HG03460 (cell line): ENCODE data around the gene GRHPR.
"Not testable (repeated sequence)": the region's sequence is repeated elsewhere in the genome, so short reads cannot be mapped to it uniquely, and the experiment has no call there.

ENCODE experiments used
- ATAC-seq: cut with Tn5 transposase; IDR thresholded peaks from one replicate; pipeline ENCODE4 v1.9.1; 2021; ENCODE audit not compliant: unreplicated experiment

Gene GRHPR

DNA sequence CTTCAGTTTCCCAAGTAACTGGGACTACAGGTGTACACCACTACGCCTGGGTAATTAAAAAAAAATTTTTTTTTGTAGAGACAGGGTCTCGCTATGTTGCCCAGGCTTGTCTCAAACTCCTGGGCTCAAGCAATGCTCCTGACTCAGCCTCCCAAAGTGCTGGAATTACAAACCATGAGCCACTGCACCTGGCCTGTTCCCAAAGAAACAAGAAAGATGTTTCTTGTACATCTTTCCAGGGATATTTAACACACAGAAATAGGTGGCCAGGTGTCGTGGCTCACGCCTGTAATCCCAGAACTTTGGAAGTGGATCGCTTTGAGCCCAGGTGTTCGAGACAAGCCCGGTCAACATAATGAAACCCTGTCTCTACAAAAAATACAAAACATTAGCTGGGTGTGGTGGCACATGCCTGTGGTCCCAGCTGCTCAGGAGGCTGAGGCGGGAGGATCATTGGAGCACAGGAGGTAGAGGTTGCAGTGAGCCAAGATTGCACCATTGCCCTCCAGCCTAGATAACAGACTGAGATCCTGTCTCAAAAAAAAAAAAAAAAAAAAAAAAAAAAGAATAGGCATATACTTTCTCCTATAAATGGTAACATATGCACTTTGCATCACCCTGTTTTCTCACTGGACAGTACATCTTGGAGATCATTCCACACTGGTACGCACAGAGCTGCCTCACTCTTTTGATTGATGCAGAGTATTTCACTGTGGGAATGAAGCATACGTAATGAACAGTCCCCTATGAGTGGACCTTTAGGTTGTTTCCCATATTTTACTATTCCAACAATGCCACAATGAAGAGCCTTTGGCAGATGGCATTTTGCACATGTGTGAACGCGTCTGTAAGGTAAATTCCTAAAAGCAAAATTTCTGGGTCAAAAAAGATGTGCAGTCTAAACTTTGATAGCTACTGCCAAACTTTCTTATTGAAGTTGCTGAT lies 2.0 kb upstream of the GRHPR start:
- ATAC-seq = no peak

GRCh38 chr9:37421914-37422288 lies 595 bp upstream of the GRHPR start:
- ATAC-seq = no peak

DNA sequence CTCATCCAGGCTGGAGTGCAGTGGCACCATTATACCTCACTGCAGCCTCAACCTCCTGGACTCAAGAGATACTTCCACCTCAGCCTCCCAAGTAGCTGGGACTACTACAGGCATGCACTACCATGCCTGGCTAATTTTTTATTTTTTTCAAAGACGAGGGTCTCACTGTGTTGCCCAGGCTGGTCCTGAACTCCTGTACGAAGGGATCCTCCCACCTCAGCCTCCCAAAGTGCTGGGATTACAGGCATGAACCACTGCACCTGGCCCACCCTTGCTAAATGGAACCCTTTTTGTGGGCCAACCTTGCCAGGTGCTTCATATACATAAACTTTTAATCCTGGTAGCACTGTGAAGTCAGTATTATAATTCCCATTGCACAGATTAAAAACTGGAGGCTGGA lies 1.0 kb downstream of the GRHPR start:
- ATAC-seq = no peak

DNA sequence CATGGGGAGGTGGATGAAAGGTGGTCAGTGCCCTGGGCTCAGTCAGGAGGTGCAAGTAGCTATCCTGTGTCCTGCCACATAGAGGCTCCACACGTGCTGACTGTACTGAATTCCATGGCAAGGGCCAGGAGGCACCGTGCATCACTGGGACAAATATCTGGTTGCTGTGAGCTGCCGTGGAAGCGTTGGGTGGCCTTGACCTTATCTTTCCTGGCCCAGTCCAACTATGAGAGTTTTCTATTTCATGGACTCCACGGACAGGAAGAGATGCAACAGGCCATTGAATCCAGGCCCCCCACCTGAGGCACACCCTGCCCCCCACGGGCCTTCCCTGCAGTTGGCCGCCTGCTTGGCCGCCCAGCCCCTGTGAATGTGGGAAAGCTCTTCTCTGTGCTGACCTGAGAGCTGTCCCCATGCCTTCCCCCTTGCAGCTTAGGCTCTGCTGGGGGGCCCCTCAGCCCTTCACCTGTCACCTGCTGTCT lies 1.7 kb downstream of the GRHPR start:
- no peak for ATAC-seq

DNA sequence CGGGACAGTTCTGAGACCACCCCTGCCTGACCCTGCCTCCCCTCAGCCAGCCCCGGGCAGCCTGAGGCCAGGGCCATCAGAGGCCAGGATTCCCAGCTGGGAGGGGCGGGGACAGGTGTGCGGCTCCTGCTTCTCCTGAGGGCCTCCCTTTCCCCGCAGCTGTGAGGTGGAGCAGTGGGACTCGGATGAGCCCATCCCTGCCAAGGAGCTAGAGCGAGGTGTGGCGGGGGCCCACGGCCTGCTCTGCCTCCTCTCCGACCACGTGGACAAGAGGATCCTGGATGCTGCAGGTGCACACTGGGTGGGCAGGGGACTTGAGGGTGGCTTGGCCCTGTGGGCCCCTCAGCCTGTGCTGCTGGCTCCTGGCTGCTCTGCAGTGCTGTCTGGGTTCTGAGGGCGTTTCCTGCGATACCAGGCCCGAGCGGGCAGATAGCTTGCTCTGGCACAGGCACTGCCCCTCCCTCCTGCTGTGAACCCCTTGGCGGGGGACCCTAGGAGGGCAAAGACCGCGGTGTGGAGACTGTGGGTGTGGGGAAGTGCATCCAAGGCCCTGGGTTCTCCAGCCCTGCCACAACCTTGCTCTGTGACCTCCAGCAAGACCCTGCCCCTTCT lies 2.3 kb downstream of the GRHPR start:
- no peak for ATAC-seq

GRCh38 chr9:37425298-37425752 lies 2.8 kb downstream of the GRHPR start:
- ATAC-seq = no peak

DNA sequence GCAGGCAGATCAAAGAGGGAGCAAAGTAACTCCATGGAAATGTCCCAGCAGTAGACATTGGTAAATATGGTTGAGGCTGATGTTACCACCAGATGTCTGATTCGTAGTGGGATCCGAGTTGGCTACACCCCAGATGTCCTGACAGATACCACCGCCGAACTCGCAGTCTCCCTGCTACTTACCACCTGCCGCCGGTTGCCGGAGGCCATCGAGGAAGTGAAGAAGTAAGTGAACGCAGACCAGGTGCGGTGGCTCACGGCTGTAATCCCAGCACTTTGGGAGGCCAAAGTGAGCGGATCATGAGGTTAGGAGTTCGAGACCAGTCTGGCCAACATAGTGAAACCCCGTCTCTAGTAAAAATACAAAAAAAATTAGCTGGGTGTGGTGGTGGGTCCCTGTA lies 3.9 kb downstream of the GRHPR start:
- not testable (repeated sequence) for ATAC-seq

DNA sequence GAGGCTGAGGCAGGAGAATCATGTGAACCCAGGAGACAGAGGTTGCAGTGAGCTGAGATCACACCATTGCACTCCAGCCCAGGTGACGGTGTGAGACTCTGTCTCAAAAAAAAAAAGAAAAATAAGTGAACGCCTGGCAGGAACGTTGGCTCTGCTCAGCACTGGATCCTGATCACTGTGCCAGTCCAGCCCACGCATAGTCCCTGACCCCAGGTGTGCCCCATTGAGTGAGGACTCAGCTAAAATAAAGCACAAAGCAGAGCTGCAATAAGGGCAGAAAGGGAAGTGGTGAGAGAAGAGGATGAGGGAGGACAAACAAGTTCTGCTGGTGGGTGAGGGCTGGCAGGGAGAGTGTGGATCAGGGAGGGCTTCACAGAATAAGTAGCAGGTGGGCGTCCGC lies 4.3 kb downstream of the GRHPR start:
- ATAC-seq = no peak

- ATAC-seq = no peak
Observed at GRCh38 chr9:37428345-37428744, 5.8 kb downstream of the GRHPR start.

- ATAC-seq = no peak
Observed at GRCh38 chr9:37429441-37430285, 7.2 kb downstream of the GRHPR start.

DNA sequence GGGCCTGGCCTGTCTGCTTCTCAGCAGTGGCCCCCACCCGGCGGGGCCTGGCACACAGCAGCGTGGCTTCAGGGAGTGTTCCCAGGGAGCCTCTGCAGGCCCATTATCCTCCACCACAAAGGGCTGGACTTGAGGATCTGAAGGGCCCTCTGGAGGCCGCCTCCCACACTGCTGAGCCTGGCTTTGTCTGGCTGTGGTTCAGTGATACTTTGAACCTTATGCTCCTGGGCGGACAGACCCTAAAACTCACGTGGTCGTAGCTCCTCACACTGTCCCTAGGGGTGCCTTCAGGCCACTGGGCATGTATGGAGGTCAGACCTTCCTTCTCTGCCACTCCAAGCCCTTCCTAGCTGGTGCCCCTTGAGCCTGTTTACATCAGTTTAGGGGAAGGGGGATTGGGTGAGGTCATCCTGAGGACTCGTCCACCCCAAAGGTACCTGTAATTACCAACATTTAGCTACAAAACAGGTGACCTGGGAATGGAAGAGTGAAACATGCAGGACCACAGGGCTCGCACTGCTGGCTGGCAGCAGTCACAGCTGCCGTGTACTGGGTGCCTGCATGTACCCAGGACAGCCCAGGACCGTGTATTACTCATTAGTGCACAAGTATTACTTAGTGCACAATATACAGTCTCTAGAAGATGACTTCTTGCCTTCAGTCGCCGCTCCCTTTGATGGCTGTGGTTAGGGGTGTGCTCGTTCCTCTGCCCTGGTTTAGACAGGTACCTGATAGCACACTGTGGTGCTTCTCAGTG lies 8.5 kb downstream of the GRHPR start:
- ATAC-seq = no peak

DNA sequence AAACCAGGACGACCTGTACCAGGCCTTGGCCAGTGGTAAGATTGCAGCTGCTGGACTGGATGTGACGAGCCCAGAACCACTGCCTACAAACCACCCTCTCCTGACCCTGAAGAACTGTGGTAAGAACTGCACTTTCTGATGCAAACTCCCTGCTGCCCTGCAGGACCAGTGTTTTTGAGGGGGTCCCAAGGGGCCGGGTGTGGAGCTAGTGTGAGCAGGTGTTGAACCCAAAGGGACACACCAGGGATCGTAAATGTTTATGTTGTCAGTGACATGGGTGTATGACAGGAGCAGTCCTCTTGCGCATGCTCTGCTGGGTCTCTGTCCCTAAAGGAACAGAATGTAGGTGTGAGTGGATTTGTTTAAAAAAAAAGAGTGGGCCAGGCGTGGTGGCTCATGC lies 9.5 kb downstream of the GRHPR start:
- ATAC-seq = no peak

DNA sequence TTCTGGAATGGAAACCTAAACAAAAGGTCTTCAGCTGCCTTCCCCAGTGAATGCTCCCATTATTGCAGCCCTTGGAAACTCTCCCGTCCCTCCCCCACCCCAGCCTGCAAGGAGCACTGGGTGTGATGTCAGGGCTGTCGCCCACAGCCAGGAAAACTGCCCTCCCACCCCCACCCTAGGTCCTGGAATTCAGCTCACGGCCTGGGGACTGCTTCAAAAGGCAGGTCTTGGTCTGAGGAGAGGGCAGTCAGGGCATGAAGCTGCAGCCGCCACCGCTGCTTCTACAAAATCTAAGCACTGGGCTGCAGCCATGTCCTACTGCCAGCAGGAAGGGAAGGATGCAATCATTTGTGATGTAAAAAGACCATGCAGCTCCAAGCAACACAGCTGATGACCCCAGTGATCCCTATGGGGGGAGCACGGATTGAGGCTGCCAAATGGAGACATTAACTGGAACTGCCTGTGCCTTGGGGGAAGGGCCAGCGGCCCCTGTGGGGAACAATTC lies 11.4 kb downstream of the GRHPR start:
- ATAC-seq = no peak

- ATAC-seq = no peak
Observed at GRCh38 chr9:37436540-37436939, 14.0 kb downstream of the GRHPR start.

DNA sequence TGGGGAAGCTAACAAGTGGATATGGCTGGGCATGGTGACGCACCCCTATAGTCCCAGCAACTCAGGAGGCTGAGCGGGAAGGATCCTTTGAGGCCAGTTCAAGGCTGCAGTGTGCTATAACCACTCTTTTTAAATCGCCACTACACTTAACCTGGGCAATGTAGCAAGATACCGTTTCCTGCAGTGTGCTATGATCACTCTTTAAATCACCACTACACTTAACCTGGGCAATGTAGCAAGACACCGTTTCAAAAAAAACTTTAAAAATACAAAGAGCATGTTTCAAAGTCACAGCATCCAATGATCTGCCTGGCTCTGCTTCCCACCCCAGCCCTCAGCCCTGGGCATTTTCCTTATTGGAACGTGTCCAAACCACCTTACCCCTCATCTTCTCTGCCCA lies 14.5 kb downstream of the GRHPR start:
- no peak for ATAC-seq

- no peak for ATAC-seq
Observed at GRCh38 chr9:37437621-37438020, 15.1 kb downstream of the GRHPR start.

DNA sequence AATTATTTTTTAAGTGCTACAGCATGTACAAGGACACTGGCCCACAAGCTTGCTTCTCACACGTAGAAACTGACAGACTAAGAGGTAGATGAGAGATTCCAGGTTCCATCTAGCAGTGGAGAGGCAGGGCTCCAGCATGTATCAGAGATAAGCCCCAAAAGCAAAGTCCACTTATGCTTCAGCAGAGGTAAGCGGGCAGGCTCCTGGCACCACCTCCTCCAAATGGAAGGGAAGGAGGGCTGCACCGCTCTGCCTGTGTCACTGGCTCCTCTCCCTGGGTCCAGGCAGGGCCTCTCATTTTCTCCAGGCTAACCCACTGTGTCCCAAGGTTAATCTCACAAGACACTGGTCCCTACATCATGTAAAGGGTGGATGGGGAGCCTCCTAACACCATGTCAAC lies 15.9 kb downstream of the GRHPR start:
- ATAC-seq = no peak

DNA sequence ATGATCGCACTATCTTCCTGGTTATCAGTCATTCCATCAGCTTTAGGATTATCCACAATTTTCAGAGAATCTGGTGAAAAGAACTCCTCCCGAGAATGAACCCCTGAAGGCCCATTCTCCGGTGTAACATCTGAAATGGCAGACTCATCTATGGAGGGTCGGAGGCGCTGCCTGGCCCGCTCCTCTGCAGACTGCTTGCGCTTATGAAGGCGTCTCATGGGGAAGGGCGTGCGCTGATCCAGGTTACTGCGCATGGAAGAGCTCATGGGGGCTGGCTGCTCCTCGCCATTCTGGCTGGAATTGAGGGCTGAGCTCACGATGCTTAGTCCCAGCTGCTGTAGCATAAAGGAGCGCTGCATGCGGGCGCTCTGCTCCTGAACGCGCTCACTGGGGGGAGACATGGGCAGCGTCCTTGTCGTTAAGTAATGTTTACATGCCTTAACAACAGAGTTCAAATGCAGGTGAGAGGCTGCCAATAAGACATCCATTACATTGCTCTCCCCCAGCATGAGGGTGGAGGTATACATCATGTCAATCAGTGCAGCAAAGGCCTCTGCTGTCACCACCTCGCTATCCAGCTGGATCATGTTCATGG lies 19.4 kb downstream of the GRHPR start:
- no peak for ATAC-seq

- ATAC-seq = no peak
Observed at GRCh38 chr9:37442556-37442955, 20.1 kb downstream of the GRHPR start.

DNA sequence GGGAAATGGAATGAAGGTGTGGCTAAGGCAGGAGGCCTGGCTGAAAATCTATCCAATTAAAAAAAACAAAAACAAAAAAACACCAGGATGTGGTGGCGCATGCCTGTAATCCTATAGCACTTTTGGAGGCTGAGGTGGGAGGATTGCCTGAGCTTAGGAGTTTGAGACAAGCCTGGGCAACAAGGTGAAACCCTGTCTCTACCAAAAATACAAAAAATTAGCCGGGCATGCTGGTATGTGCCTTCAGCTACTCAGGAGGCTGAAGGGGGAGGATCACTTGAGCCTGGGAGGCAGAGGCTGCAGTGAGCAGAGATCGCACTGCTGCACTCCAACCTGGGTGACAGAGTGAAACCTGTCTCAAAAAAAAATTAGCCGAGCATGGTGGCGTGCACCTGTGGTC lies 21.1 kb downstream of the GRHPR start:
- ATAC-seq = no peak
